ENCODE measurements around the gene EML6. TPM values are rescaled to one million over a fixed set of nuclear protein-coding genes. Genes with fewer than 3 reads are reported as not detected.

The EML6 gene
- total RNA-seq, 1 experiment from 2014 or later = 1.5 TPM

- Histone ChIP-seq H2AFZ (ENCODE audit: low read length) (no peak overlapping the region), H3T11ph (ENCODE audit: low read length) (no peak overlapping the region), H2BK15ac (ENCODE audit: low read depth, low read length) (no peak overlapping the region), H4K5ac (ENCODE audit: insufficient read length, low read depth, low read length) (no peak overlapping the region), H2BK20ac (ENCODE audit: low read depth, low read length, poor library complexity, severe bottlenecking) (no peak overlapping the region), H3K9me3 (ENCODE audit: control insufficient read depth, low read depth, low read length) (no peaks in the 10 kb centered on the region), H4K91ac (ENCODE audit: insufficient read length, low read depth, low read length) (no peak overlapping the region), H3K79me1 (ENCODE audit: insufficient read depth, low read depth, low read length, poor library complexity, severe bottlenecking) (no peaks in the 10 kb centered on the region), H3K79me2 (ENCODE audit: insufficient read depth, low read length) (no peaks in the 10 kb centered on the region), H3K23me2 (ENCODE audit: insufficient read length, low read depth, low read length, poor library complexity, severe bottlenecking) (no peaks in the 10 kb centered on the region), H2AK5ac (ENCODE audit: insufficient read length, low read length) (no peak overlapping the region), H3K27me3 (ENCODE audit: insufficient read depth, low read length) (no peaks in the 10 kb centered on the region; the same call in 1 of the 2 replicates), H4K8ac (replicated peaks; ENCODE audit: insufficient read length, low read depth, low read length) (no peak overlapping the region), H2BK5ac (ENCODE audit: insufficient read length, low read length) (no peak overlapping the region), H2BK12ac (ENCODE audit: insufficient read length, low read depth, low read length) (no peak overlapping the region), H3K4ac (ENCODE audit: low read depth, low read length) (no peak overlapping the region), H3K9ac (ENCODE audit: extremely low read depth, insufficient read length, low read length) (no peak overlapping the region), H3K56ac (ENCODE audit: insufficient read length, low read depth, low read length) (no peak overlapping the region), H3K23ac (ENCODE audit: insufficient read length, low read depth, low read length) (no peak overlapping the region), H2BK120ac (ENCODE audit: low read depth, low read length, poor library complexity, severe bottlenecking) (no peak overlapping the region), H4K20me1 (ENCODE audit: control insufficient read depth, insufficient read depth, insufficient read length) (no peaks in the 10 kb centered on the region), H3K18ac (ENCODE audit: insufficient read length, low read depth, low read length) (peak overlapping the region; percentile 43), H3K27ac (ENCODE audit: insufficient read length, low read depth, low read length) (no peak overlapping the region), H3K14ac (ENCODE audit: insufficient read depth, low read length) (0 out of 2 replicates have a peak overlapping the region, but pooled peaks have one; percentile 6), H3K4me1 (ENCODE audit: insufficient read depth, low read length) (no peaks in the 10 kb centered on the region), H3K4me2 (ENCODE audit: insufficient read depth, insufficient read length, low read length) (no peak overlapping the region)
- no peak overlapping the region for H3K27ac Mint-ChIP-seq
- no peaks in the 10 kb centered on the region for H3K27me3 Mint-ChIP-seq (ENCODE audit: low read depth)
- peak; percentile 82 for DNase-seq
- no CpG with 5 or more reads among the region's 35 CpGs for WGBS (ENCODE audit: extremely low coverage, insufficient read length, low lambda C conversion rate)
- no peaks in the 10 kb centered on the region for H3K4me1 Mint-ChIP-seq
- no peak overlapping the region; a peak in 1 of 5 replicates for H3K4me3 Mint-ChIP-seq
- no peaks in the 10 kb centered on the region; a peak in 1 of 7 replicates for H3K36me3 Mint-ChIP-seq (ENCODE audit: insufficient read depth in 1 of 3, low read depth in 3 of 3)
- no peaks in the 10 kb centered on the region for H3K9me3 Mint-ChIP-seq
- no peak for TF ChIP-seq CTCF (conservative IDR thresholded peaks at IDR 0.05)
Observed at GRCh38 chr2:54708584-54709335, 14.7 kb upstream of the EML6 start.
